ENCODE data around the gene ZNF668. TPM values are rescaled to one million over a fixed set of nuclear protein-coding genes. Genes with fewer than 3 reads are reported as not detected.

ZNF668 gene
- total RNA-seq, 2 donors from 2014 or later: 15.6 to 21.4 TPM

GRCh38 chr16:31038993-31039392 is 35.0 kb downstream of the ZNF668 start:
- Histone ChIP-seq H3K27ac (no peak overlapping the region), H3K27me3 (replicated peaks; ENCODE audit: insufficient read depth) (no peaks in the 10 kb centered on the region), H3K4me3 (no peak overlapping the region), H3K9me3 (no peaks in the 10 kb centered on the region), H3K36me3 (peaks cover 0 to 17% of the 10 kb centered on the region in 2 donors), H3K4me1 (replicated peaks) (peaks cover 5% of the 10 kb centered on the region)
- TF ChIP-seq, protein P1, sequence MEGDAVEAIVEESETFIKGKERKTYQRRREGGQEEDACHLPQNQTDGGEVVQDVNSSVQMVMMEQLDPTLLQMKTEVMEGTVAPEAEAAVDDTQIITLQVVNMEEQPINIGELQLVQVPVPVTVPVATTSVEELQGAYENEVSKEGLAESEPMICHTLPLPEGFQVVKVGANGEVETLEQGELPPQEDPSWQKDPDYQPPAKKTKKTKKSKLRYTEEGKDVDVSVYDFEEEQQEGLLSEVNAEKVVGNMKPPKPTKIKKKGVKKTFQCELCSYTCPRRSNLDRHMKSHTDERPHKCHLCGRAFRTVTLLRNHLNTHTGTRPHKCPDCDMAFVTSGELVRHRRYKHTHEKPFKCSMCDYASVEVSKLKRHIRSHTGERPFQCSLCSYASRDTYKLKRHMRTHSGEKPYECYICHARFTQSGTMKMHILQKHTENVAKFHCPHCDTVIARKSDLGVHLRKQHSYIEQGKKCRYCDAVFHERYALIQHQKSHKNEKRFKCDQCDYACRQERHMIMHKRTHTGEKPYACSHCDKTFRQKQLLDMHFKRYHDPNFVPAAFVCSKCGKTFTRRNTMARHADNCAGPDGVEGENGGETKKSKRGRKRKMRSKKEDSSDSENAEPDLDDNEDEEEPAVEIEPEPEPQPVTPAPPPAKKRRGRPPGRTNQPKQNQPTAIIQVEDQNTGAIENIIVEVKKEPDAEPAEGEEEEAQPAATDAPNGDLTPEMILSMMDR (IDR thresholded peaks at IDR 0.05): no peak
- no peak for TF ChIP-seq POLR2AphosphoS5 (IDR thresholded peaks at IDR 0.05)
- no peak for TF ChIP-seq POLR2A (IDR thresholded peaks at IDR 0.05)
- intact Hi-C loops (cut with DNase I): no loop called here
- DNase-seq (ENCODE audit: low spot score): no peak
- 100% methylated on average over 2 of the region's 2 CpGs for WGBS

GRCh38 chr16:31036691-31037090 is 37.3 kb downstream of the ZNF668 start:
- Histone ChIP-seq H3K36me3 (peaks cover 0 to 17% of the 10 kb centered on the region in 2 donors), H3K27me3 (replicated peaks; ENCODE audit: insufficient read depth) (no peaks in the 10 kb centered on the region), H3K27ac (no peak overlapping the region), H3K4me1 (replicated peaks) (peaks cover 5% of the 10 kb centered on the region), H3K9me3 (no peaks in the 10 kb centered on the region), H3K4me3 (no peak overlapping the region)
- no peak for TF ChIP-seq POLR2A (IDR thresholded peaks at IDR 0.05)
- no peak for TF ChIP-seq POLR2AphosphoS5 (IDR thresholded peaks at IDR 0.05)
- TF ChIP-seq, protein P1 (IDR thresholded peaks at IDR 0.05): no peak
- 50% methylated on average over 2 of the region's 2 CpGs for WGBS
- DNase-seq (ENCODE audit: low spot score): no peak
- intact Hi-C loops (cut with DNase I): no loop called here

DNA sequence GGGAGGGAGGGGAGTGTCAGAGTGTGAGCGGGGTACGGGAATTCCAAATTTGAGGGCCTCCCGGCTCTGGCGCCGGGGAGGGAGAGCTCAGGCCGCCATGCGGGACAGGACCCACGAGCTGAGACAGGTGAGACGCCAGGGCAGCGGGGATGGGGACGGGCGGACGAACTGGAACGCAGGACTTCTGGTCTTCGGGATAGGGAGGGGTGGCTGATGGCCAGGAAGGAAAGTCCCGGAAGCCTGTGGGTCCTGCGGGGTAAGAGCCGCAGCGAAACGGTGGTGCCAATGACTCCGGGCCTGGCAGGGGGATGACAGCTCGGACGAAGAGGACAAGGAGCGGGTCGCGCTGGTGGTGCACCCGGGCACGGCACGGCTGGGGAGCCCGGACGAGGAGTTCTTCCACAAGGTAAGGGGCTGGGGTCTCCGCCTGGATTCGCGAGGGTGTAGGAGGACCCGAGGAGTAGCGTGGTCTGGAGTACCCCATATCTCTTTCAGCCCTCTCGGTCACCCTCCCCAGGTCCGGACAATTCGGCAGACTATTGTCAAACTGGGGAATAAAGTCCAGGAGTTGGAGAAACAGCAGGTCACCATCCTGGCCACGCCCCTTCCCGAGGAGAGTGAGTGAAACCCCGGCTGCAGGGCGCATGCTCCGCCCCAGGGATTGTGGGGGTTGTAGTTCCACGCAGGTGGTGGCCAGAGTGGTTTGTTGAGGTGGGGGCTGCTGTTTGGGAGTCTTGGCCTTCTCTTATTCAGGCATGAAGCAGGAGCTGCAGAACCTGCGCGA is 40.1 kb downstream of the ZNF668 start:
- WGBS: 2% methylated on average over 47 of the region's 47 CpGs
- intact Hi-C loops (cut with DNase I): loop anchor here (2.0 to 5.0 kb wide), 5 partner anchors 37 to 423 kb away; partner anchors contain the start of genes ARMC5, FUS, HSD3B7 and ZNF646
- TF ChIP-seq POLR2A (IDR thresholded peaks at IDR 0.05) (peak; percentile 61), POLR2AphosphoS5 (IDR thresholded peaks at IDR 0.05) (peak; percentile 95)
- TF ChIP-seq, protein P1 (IDR thresholded peaks at IDR 0.05): no peak

DNA sequence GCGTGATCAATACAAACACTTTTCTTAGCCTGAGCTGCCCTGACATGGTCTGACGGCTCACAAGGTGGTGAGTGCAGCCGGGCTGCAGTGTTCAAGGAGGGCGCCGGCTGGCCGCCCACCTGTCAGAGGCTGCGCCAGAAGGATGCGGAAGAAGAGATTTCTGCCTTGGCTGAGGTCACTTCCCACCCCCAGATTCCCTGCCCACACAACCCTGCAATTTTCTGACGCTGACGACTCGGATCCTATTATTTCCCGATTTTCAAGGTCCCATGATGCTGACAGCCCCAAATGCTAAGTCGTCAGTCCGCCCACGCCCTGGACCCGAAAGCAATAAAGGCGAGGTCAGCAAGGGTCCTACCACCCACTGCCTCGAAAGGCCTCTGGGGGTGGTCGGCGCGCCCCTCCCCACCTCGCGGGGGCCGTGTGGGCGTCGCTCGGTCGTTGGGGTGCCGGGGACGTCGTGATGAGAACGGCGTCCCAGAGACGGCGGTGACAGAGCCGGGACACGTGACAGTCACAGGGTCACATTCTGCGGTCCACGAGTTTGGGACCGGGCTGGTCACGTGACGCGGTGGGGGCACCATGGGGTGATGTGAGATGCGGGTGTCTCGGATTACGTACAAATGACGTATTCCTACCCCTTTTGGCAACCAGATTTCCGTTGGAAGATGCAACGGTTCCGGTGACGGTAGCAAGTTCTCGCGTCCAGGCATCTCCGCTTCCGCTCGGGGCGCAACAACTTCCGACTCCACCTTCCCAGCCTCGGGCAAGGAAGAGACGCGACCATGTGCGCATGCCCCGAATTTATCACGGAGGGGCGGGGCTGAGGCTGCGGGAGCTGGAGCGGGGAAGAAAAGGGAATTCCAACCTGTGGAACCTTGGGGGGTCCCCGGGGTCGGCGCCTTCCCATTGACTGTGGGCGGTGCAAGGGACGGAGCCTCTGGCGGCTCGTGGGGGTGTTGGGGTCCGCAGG is 41.0 kb downstream of the ZNF668 start, which contains the start of gene STX4:
STX4 (plus strand) TSS at position 823 of the 973 bp plus-strand sequence. CDS start 248 bp downstream, outside the sequence.
- Histone ChIP-seq H3K4me1 (replicated peaks) (peaks cover 5% of the 10 kb centered on the region), H3K27ac (peak within 1 kb of the TSS; percentile 88 to 92), H3K27me3 (replicated peaks; ENCODE audit: insufficient read depth) (no peaks in the 10 kb centered on the region), H3K4me3 (peak within 1 kb of the TSS; percentile 56 to 97), H3K9me3 (no peaks in the 10 kb centered on the region), H3K36me3 (no peaks in the 10 kb centered on the region)
- WGBS: under 1% methylated on average over 69 of the region's 75 CpGs
- peak; percentile 96 for DNase-seq (ENCODE audit: low spot score)
- intact Hi-C loops (cut with DNase I): loop anchor here (2.0 to 5.0 kb wide), 5 partner anchors 36 to 424 kb away; partner anchors contain the start of genes ARMC5, FUS, HSD3B7 and ZNF646
- TF ChIP-seq POLR2A (IDR thresholded peaks at IDR 0.05) (peak; percentile 58), POLR2AphosphoS5 (IDR thresholded peaks at IDR 0.05) (peak; percentile 96)
- TF ChIP-seq, protein P1 (IDR thresholded peaks at IDR 0.05): peak in 2 of 4 experiments; percentile 25 to 30

More for the DNA sequence above, 40.1 kb downstream of the ZNF668 start:
- peak overlapping the region; percentile 88 to 92 for H3K27ac ChIP-seq
- no peaks in the 10 kb centered on the region for H3K9me3 ChIP-seq
- no peaks in the 10 kb centered on the region for H3K27me3 ChIP-seq (replicated peaks; ENCODE audit: insufficient read depth)
- peak overlapping the region; percentile 56 to 97 for H3K4me3 ChIP-seq
- DNase-seq (ENCODE audit: low spot score): peak; percentile 90
- H3K36me3 ChIP-seq: peaks cover 0 to 8% of the 10 kb centered on the region in 2 donors
- H3K4me1 ChIP-seq (replicated peaks): peaks cover 5% of the 10 kb centered on the region

Data from prostate gland (tissue), 2 donors.